H1 (cell line): ENCODE measurements around the gene WIPF1. TPM values are rescaled to one million over a fixed set of nuclear protein-coding genes. Genes with fewer than 3 reads are reported as not detected.

Experiments
- CTCF ChIA-PET: fragments of 300-600 bp; sonication (Branson Sonifier 250); formaldehyde crosslinking; loops from one replicate; lab custom pipeline; 2021; ENCODE audit not compliant: partially characterized antibody; lab: Charles Lee
- POLR2A ChIA-PET: fragments of 300-600 bp; sonication (Branson Sonifier 250); formaldehyde crosslinking; loops from one replicate; lab custom pipeline; 2021; ENCODE audit warnings: inconsistent platforms; ENCODE audit not compliant: partially characterized antibody; lab: Charles Lee
- DNase-seq, 2 experiments: peaks; one replicate each; pipeline versions ENCODE4 v3.0.0 to v3.0.0-alpha.2; 2010 to 2022; ENCODE audit warnings: low spot score in 2 of 2, low read depth in 1 of 2, mixed read lengths in 1 of 2
- FAIRE-seq: peaks from 2 replicates; lab custom pipeline; 2011; peaks lifted over from hg19 to GRCh38; lab: Jason Lieb, UNC
- H2AFZ ChIP-seq: 2 replicates; pipeline ENCODE4 v1.8.1; 2012; ENCODE audit warnings: low read length, inconsistent platforms
- H2AK5ac ChIP-seq: 2 replicates; pipeline ENCODE4 v1.6.1; 2013; ENCODE audit warnings: low read depth, low read length
- H2BK120ac ChIP-seq: replicated peaks from 2 replicates; pipeline ENCODE3; 2013; ENCODE audit warnings: low read depth, low read length, inconsistent platforms
- H2BK12ac ChIP-seq: 2 replicates; pipeline ENCODE4 v1.6.1; 2013; ENCODE audit warnings: low read depth, low read length
- H2BK15ac ChIP-seq: 2 replicates; pipeline ENCODE4 v1.6.1; 2013; ENCODE audit warnings: low read length
- H2BK20ac ChIP-seq: 2 replicates; pipeline ENCODE4 v1.6.1; 2013; ENCODE audit warnings: low read length
- H2BK5ac ChIP-seq: 2 replicates; pipeline ENCODE4 v1.6.1; 2013; ENCODE audit warnings: low read depth, low read length
- H3K14ac ChIP-seq: 2 replicates; pipeline ENCODE4 v1.6.1; 2013; ENCODE audit warnings: inconsistent platforms; ENCODE audit not compliant: insufficient read length
- H3K18ac ChIP-seq: 2 replicates; pipeline ENCODE4 v1.6.1; 2013; ENCODE audit warnings: low read length; ENCODE audit errors: extremely low read depth
- H3K23ac ChIP-seq: 2 replicates; pipeline ENCODE4 v1.6.1; 2013; ENCODE audit warnings: inconsistent platforms; ENCODE audit not compliant: insufficient read length
- H3K23me2 ChIP-seq: 2 replicates; pipeline ENCODE4 v1.6.1; 2013; ENCODE audit warnings: low read depth, low read length
- H3K27ac ChIP-seq: 2 replicates; pipeline ENCODE4 v1.6.1; 2011; ENCODE audit warnings: low read depth, low read length, inconsistent platforms
- H3K27me3 ChIP-seq, 4 experiments: replicated peaks in 1 of 4; 1 replicate in 1 of 4; 2 replicates in 3 of 4; pipeline versions ENCODE4 v1.6.1 to v1.8.1; 2011 to 2013; ENCODE audit warnings: low read length in 3 of 4, mild to moderate bottlenecking in 3 of 4, inconsistent platforms in 2 of 4, mixed read lengths in 2 of 4, moderate library complexity in 1 of 4; ENCODE audit not compliant: control insufficient read depth in 3 of 4, insufficient read depth in 3 of 4; ENCODE audit errors: extremely low read depth in 1 of 4
- H3K36me3 ChIP-seq, 4 experiments: 2 replicates each; pipeline versions ENCODE4 v1.6.1 to v1.8.1; 2011 to 2013; ENCODE audit warnings: mild to moderate bottlenecking in 4 of 4, low read length in 3 of 4, moderate library complexity in 2 of 4, control low read depth in 1 of 4, inconsistent platforms in 1 of 4; ENCODE audit not compliant: insufficient read depth in 4 of 4, control insufficient read depth in 2 of 4
- H3K4ac ChIP-seq: replicated peaks from 2 replicates; pipeline ENCODE3; 2013; ENCODE audit warnings: low read length, low read depth, mixed read lengths, inconsistent platforms; ENCODE audit not compliant: insufficient read length
- H3K4me1 ChIP-seq, 4 experiments: replicated peaks in 1 of 4; 1 replicate in 1 of 4; 2 replicates in 3 of 4; pipeline versions ENCODE4 v1.6.1 to v1.8.1; 2011 to 2013; ENCODE audit warnings: low read length in 3 of 4, inconsistent platforms in 2 of 4, mixed read lengths in 1 of 4; ENCODE audit not compliant: insufficient read depth in 4 of 4, control insufficient read depth in 3 of 4
- H3K4me2 ChIP-seq, 2 experiments: 2 replicates each; pipeline versions ENCODE4 v1.6.1 to v1.8.1; 2011 to 2013; ENCODE audit warnings: low read depth in 2 of 2, low read length in 2 of 2, control low read depth in 1 of 2, inconsistent platforms in 1 of 2, mild to moderate bottlenecking in 1 of 2; ENCODE audit not compliant: insufficient read depth in 1 of 2
- H3K4me3 ChIP-seq, 4 experiments: fragments of 200-600, 300-600 bp in 1 of 4; sonication (generic), shearing (Covaris generic), sonication (Bioruptor Twin) in 1 of 4; 2 replicates each; pipeline versions ENCODE4 v1.5.1 to v1.8.1; 2011 to 2016; ENCODE audit warnings: low read length in 4 of 4, low read depth in 3 of 4, control low read depth in 2 of 4, inconsistent platforms in 2 of 4, mild to moderate bottlenecking in 2 of 4, mixed read lengths in 1 of 4, moderate library complexity in 1 of 4; ENCODE audit not compliant: insufficient read depth in 2 of 4; ENCODE audit errors: extremely low read depth in 1 of 4
- H3K56ac ChIP-seq: replicated peaks from 2 replicates; pipeline ENCODE3; 2013; ENCODE audit warnings: low read depth, mild to moderate bottlenecking, mixed read lengths, low read length, inconsistent platforms; ENCODE audit not compliant: insufficient read length
- H3K79me1 ChIP-seq: 2 replicates; pipeline ENCODE4 v1.6.1; 2013; ENCODE audit warnings: low read depth, low read length, control low read depth
- H3K79me2 ChIP-seq, 2 experiments: 2 replicates each; pipeline versions ENCODE4 v1.6.1 to v1.8.1; 2012 to 2013; ENCODE audit warnings: low read length in 2 of 2, mild to moderate bottlenecking in 2 of 2, inconsistent platforms in 1 of 2; ENCODE audit not compliant: insufficient read depth in 2 of 2, control insufficient read depth in 1 of 2
- H3K9ac ChIP-seq, 4 experiments: replicated peaks in 1 of 4; 1 replicate in 1 of 4; 2 replicates in 3 of 4; pipeline versions ENCODE4 v1.6.1 to v1.8.1; 2011 to 2013; ENCODE audit warnings: low read depth in 3 of 4, low read length in 3 of 4, control low read depth in 2 of 4, mild to moderate bottlenecking in 2 of 4, moderate library complexity in 2 of 4, inconsistent platforms in 1 of 4; ENCODE audit errors: extremely low read depth in 1 of 4
- H3K9me3 ChIP-seq, 2 experiments: 2 replicates each; pipeline versions ENCODE4 v1.6.1 to v1.8.1; 2012 to 2013; ENCODE audit warnings: mild to moderate bottlenecking in 2 of 2, moderate library complexity in 2 of 2, control low read depth in 1 of 2, inconsistent platforms in 1 of 2, low read depth in 1 of 2, low read length in 1 of 2, mixed read lengths in 1 of 2; ENCODE audit not compliant: insufficient read depth in 2 of 2
- H4K20me1 ChIP-seq, 2 experiments: replicated peaks in 1 of 2; 2 replicates each; pipeline versions ENCODE3 to v1.8.1; 2011 to 2013; ENCODE audit warnings: inconsistent platforms in 2 of 2, low read length in 2 of 2, mild to moderate bottlenecking in 1 of 2; ENCODE audit not compliant: insufficient read depth in 2 of 2, control insufficient read depth in 1 of 2
- H4K5ac ChIP-seq: 2 replicates; pipeline ENCODE4 v1.6.1; 2013; ENCODE audit warnings: low read length, low read depth, mixed read lengths, inconsistent platforms; ENCODE audit not compliant: insufficient read length
- H4K8ac ChIP-seq: 2 replicates; pipeline ENCODE4 v1.8.0; 2013; ENCODE audit warnings: mild to moderate bottlenecking, moderate library complexity, low read length, inconsistent platforms; ENCODE audit not compliant: insufficient read depth; ENCODE audit errors: extremely low read depth
- H4K91ac ChIP-seq: replicated peaks from 2 replicates; pipeline ENCODE3; 2013; ENCODE audit warnings: low read length, mixed read lengths, inconsistent platforms; ENCODE audit not compliant: insufficient read length
- ASH2L ChIP-seq: fragments of 200-600, 300-600 bp; sonication (generic); IDR thresholded peaks from one replicate; pipeline ENCODE4 v1.7.1; 2017; ENCODE audit warnings: low read length
- JUN ChIP-seq: IDR thresholded peaks from 2 replicates; pipeline ENCODE4 v1.6.1; 2011; ENCODE audit warnings: low read depth, mild to moderate bottlenecking, improper control_type of control experiment, low read length
- RFX5 ChIP-seq: IDR thresholded peaks from 2 replicates; pipeline ENCODE4 v1.6.1; 2011; ENCODE audit warnings: low read depth, low read length, improper control_type of control experiment, borderline replicate concordance
- TAF7 ChIP-seq: optimal IDR thresholded peaks from 2 replicates; pipeline ENCODE3; 2011; ENCODE audit warnings: low read depth, mild to moderate bottlenecking, inconsistent platforms, low read length, moderate library complexity, borderline replicate concordance
- TEAD4 ChIP-seq: IDR thresholded peaks from 2 replicates; pipeline ENCODE4 v1.6.1; 2012; ENCODE audit warnings: low read depth, low read length, inconsistent platforms, mixed read lengths
- WGBS, 2 experiments: shearing (Covaris generic) in 1 of 2; methylation state at CpG; one replicate each; pipeline versions ENCODE4 v1.1.6 to v1.1.7; 2013 to 2015; ENCODE audit warnings: low lambda C conversion rate in 2 of 2, mixed read lengths in 2 of 2, inconsistent platforms in 1 of 2, low coverage in 1 of 2, missing lambda C conversion rate in 1 of 2; ENCODE audit not compliant: insufficient replicate concordance in 2 of 2, insufficient coverage in 1 of 2, insufficient read length in 1 of 2; ENCODE audit errors: extremely low coverage in 1 of 2, missing lambda C conversion rate in 1 of 2; 5-methylcytosine and 5-hydroxymethylcytosine counted together
- polyA plus RNA-seq, 7 experiments: library from polyadenylated mRNA; depleted of rRNA in 3 of 7; stranded (reverse) in 5 of 7; unstranded in 2 of 7; fragments of >200 nt in 5 of 7; fragments of 200-250 nt in 2 of 7; gene quantifications; 1 replicate in 5 of 7; 2 replicates in 1 of 7; 4 replicates in 1 of 7; pipeline versions ENCODE4 v1.2.1 to v1.2.3, GENCODE V29; 2011 to 2013; ENCODE audit warnings: missing spikeins in 2 of 7, mixed read lengths in 2 of 7
- total RNA-seq: library from RNA; stranded (reverse); fragmentation: NEBNext Ultra II Directional; extraction: Animal tissue kit (Norgen Biotek cat#: 25700); gene quantifications from 2 replicates; pipeline ENCODE4 v1.2.1, GENCODE V29; 2021
- TF ChIP-seq, protein P1 (sequence below): IDR thresholded peaks from 2 replicates; pipeline ENCODE4 v1.6.1; 2012; ENCODE audit warnings: inconsistent platforms

WIPF1 gene
- total and polyA plus RNA-seq, 2 of the 8 experiments (the other 6 are each of a cell fraction or from before 2014, with no cell fraction given): 4.7 to 5.2 TPM

DNA sequence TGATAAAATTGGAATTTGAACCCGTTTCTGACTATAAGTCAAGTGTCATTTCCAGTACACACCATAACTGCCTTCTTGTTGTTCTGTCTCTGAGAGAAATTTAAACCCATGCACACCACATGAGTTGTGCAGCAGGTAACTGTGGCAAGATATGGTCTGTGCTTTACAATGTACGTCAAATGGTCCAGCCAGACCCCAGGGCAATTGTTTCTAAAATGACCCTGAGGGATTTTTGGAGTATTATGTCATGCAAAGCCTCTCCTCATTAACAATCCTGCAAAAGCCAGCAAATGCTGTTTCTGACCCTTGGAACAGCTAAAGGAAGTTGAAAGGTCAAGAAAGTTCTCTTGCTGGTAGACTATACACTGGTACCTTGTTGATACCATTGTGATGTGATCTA is 47.7 kb upstream of the WIPF1 start:
- no peak overlapping the region for H3K9ac ChIP-seq
- H3K79me1 ChIP-seq: no peaks in the 10 kb centered on the region
- H3K56ac ChIP-seq: no peak overlapping the region
- H3K23me2 ChIP-seq: no peaks in the 10 kb centered on the region
- H3K79me2 ChIP-seq: no peaks in the 10 kb centered on the region
- no peaks in the 10 kb centered on the region for H3K27me3 ChIP-seq
- no peak overlapping the region for H2AFZ ChIP-seq
- H3K4me3 ChIP-seq: no peak overlapping the region
- no peak overlapping the region for H3K4me2 ChIP-seq
- H4K8ac ChIP-seq: no peak overlapping the region
- no peak overlapping the region for H3K27ac ChIP-seq
- WGBS, 2 experiments: 86% methylated on average over 2 of the region's 2 CpGs; no CpG with 5 or more reads in 1 of the 2 experiments
- no peaks in the 10 kb centered on the region for H4K20me1 ChIP-seq
- no peak overlapping the region for H3K18ac ChIP-seq
- no peaks in the 10 kb centered on the region for H3K36me3 ChIP-seq
- no peak overlapping the region for H2BK12ac ChIP-seq
- ChIA-PET CTCF (no interaction called here), POLR2A (no interaction called here)
- DNase-seq (no peak), FAIRE-seq (no peak)
- H3K4ac ChIP-seq: no peak overlapping the region
- no peak overlapping the region for H3K23ac ChIP-seq
- no peak overlapping the region for H2BK5ac ChIP-seq
- H4K5ac ChIP-seq: no peak overlapping the region
- H2BK20ac ChIP-seq: no peak overlapping the region
- H2BK15ac ChIP-seq: no peak overlapping the region
- H2BK120ac ChIP-seq: no peak overlapping the region
- H2AK5ac ChIP-seq: no peak overlapping the region
- no peak for TF ChIP-seq ASH2L
- no peak for TF ChIP-seq RFX5
- no peak for TF ChIP-seq JUN
- no peak for TF ChIP-seq TAF7
- TF ChIP-seq TEAD4: no peak
- TF ChIP-seq, protein P1, sequence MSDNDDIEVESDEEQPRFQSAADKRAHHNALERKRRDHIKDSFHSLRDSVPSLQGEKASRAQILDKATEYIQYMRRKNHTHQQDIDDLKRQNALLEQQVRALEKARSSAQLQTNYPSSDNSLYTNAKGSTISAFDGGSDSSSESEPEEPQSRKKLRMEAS: no peak
- no peaks in the 10 kb centered on the region for H3K4me1 ChIP-seq
- H3K9me3 ChIP-seq: peaks cover 0 to 10% of the 10 kb centered on the region in 2 experiments; a peak in 3 of 4 replicates
- H4K91ac ChIP-seq: no peak overlapping the region
- no peak overlapping the region for H3K14ac ChIP-seq
